Measurements from ENCODE around the gene SLC35E1. TPM values are rescaled to one million over a fixed set of nuclear protein-coding genes. Genes with fewer than 3 reads are reported as not detected.
"Not testable (repeated sequence)": the region's sequence is repeated elsewhere in the genome, so short reads cannot be mapped to it uniquely, and the experiment has no call there.

SLC35E1 gene
- total and polyA plus RNA-seq, 2 experiments from 2014 or later, result 35.7 to 43.2 TPM

DNA sequence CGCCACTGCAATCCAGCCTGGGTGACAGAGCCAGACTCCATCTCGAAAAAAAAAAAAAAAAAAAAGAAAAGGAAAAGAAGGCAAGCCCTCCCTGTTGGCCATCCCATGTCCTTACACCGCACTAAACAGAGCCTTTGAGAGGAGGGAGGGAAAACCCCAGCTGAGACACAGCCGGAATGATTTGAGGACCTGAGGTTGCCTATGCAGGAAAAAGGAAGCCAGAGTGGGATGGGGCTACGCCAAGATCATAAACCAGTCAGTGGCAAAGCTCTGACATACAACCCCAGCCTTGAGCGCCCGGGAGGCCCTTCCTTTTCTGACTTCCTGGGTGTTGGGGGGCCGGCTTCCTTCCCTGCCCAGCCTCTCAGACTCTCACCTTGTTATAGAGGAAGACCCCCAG is 17.4 kb downstream of the SLC35E1 start:
- Histone ChIP-seq H3K36me3 (ENCODE audit: low read depth) (peaks cover 23% of the 10 kb centered on the region), H3K9me2 (ENCODE audit: insufficient read depth) (no peaks in the 10 kb centered on the region), H3K27ac (no peak overlapping the region), H3K4me2 (ENCODE audit: unreplicated experiment) (no peak overlapping the region), H3K9me3 (ENCODE audit: low read depth) (no peaks in the 10 kb centered on the region), H3K27me3 (replicated peaks; ENCODE audit: insufficient read depth) (no peaks in the 10 kb centered on the region), H4K20me1 (ENCODE audit: insufficient read depth) (no peaks in the 10 kb centered on the region), H2AFZ (no peak overlapping the region), H3K4me3 (no peak overlapping the region), H3K79me2 (ENCODE audit: insufficient read depth) (peaks cover 30% of the 10 kb centered on the region), H3K4me1 (ENCODE audit: insufficient read depth) (no peaks in the 10 kb centered on the region), H3K9ac (no peak overlapping the region), H3F3A (ENCODE audit: insufficient read depth) (peaks cover 12% of the 10 kb centered on the region; the same call in 1 of the 2 replicates)
- DNase-seq, result no peak
- in situ Hi-C loops (cut with MboI), result no loop called here
- 90 to 97% methylated on average over 6 to 8 of the region's 8 CpGs for WGBS, 2 experiments (ENCODE audit: low coverage in 1 of 2, low lambda C conversion rate in 2 of 2, missing lambda C conversion rate in 2 of 2)
- TF ChIP-seq EZH2phosphoT487 (IDR thresholded peaks at IDR 0.05; ENCODE audit: insufficient read depth, low read depth), result no peak
- TF ChIP-seq EZH2 (IDR thresholded peaks at IDR 0.05; ENCODE audit: insufficient read depth, poor library complexity, severe bottlenecking), result no peak

DNA sequence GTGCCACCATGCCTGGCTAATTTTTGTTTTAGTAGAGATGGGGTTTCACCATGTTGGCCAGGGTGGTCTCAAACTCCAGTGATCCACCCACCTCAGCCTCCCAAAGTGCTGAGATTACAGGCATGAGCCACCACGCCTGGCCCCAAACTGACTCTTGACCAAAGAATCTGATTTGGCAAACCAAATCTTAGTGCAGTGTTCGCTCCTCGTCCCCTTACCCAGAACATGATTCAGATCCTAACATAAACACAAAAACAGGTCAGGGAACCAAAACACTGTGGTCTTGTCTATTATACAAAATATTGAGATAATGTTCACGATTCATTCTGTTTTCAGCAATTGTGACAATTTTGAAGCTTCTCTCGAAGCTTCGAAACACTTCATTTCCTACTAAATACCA is 20.3 kb downstream of the SLC35E1 start:
- DNase-seq; H4K20me1 ChIP-seq (ENCODE audit: insufficient read depth); H3K9me2 ChIP-seq (ENCODE audit: insufficient read depth); in situ Hi-C loops (cut with MboI); H3K9me3 ChIP-seq (ENCODE audit: low read depth); H3K4me1 ChIP-seq (ENCODE audit: insufficient read depth); H3K9ac ChIP-seq; H3K27me3 ChIP-seq (replicated peaks; ENCODE audit: insufficient read depth); H3K4me2 ChIP-seq (ENCODE audit: unreplicated experiment); H3K27ac ChIP-seq; H2AFZ ChIP-seq; H3K4me3 ChIP-seq: not testable (repeated sequence)
- Histone ChIP-seq H3F3A (ENCODE audit: insufficient read depth) (peaks cover 16% of the 10 kb centered on the region), H3K79me2 (ENCODE audit: insufficient read depth) (peaks cover 37% of the 10 kb centered on the region), H3K36me3 (ENCODE audit: low read depth) (peaks cover 21% of the 10 kb centered on the region)
- WGBS, 2 experiments (ENCODE audit: low coverage in 1 of 2, low lambda C conversion rate in 2 of 2, missing lambda C conversion rate in 2 of 2), result 95% methylated on average over 6 of the region's 6 CpGs

DNA sequence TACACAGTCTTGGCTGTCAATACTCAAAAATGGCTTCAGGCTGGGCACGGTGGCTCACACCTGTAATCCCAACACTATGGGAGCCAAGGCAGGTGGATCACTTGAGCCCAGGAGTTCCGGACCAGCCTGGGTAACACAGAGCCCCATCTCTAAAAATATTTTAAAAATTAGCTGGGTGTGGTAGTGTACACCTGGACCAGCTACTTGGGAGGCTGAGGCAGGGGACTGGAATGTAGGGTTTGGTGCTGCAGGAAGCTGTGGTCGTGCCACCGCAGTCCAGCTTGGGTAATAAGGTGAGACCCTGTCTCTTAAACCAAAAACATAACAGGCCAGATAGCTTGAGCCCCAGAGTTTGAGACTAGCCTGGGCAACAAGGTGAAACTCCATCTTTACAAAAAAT is 23.3 kb downstream of the SLC35E1 start:
- no peaks in the 10 kb centered on the region for H3K9me3 ChIP-seq (ENCODE audit: low read depth)
- DNase-seq, result no peak
- no peak overlapping the region for H3K27ac ChIP-seq
- peaks cover under 1% of the 10 kb centered on the region for H3K4me1 ChIP-seq (ENCODE audit: insufficient read depth)
- peaks cover 47% of the 10 kb centered on the region for H3K79me2 ChIP-seq (ENCODE audit: insufficient read depth)
- H3K4me3 ChIP-seq, result no peak overlapping the region
- H3K4me2 ChIP-seq (ENCODE audit: unreplicated experiment), result no peak overlapping the region
- H3F3A ChIP-seq (ENCODE audit: insufficient read depth), result peaks cover 16% of the 10 kb centered on the region
- H3K9ac ChIP-seq, result no peak overlapping the region
- TF ChIP-seq EZH2 (IDR thresholded peaks at IDR 0.05; ENCODE audit: insufficient read depth, poor library complexity, severe bottlenecking), result no peak
- no peak for TF ChIP-seq EZH2phosphoT487 (IDR thresholded peaks at IDR 0.05; ENCODE audit: insufficient read depth, low read depth)
- no peaks in the 10 kb centered on the region for H4K20me1 ChIP-seq (ENCODE audit: insufficient read depth)
- no peak overlapping the region for H2AFZ ChIP-seq
- H3K9me2 ChIP-seq (ENCODE audit: insufficient read depth), result no peaks in the 10 kb centered on the region
- H3K36me3 ChIP-seq (ENCODE audit: low read depth), result peaks cover 12% of the 10 kb centered on the region
- 94 to 97% methylated on average over 4 of the region's 4 CpGs for WGBS, 2 experiments (ENCODE audit: low coverage in 1 of 2, low lambda C conversion rate in 2 of 2, missing lambda C conversion rate in 2 of 2)
- H3K27me3 ChIP-seq (replicated peaks; ENCODE audit: insufficient read depth), result no peaks in the 10 kb centered on the region
- in situ Hi-C loops (cut with MboI), result no loop called here

DNA sequence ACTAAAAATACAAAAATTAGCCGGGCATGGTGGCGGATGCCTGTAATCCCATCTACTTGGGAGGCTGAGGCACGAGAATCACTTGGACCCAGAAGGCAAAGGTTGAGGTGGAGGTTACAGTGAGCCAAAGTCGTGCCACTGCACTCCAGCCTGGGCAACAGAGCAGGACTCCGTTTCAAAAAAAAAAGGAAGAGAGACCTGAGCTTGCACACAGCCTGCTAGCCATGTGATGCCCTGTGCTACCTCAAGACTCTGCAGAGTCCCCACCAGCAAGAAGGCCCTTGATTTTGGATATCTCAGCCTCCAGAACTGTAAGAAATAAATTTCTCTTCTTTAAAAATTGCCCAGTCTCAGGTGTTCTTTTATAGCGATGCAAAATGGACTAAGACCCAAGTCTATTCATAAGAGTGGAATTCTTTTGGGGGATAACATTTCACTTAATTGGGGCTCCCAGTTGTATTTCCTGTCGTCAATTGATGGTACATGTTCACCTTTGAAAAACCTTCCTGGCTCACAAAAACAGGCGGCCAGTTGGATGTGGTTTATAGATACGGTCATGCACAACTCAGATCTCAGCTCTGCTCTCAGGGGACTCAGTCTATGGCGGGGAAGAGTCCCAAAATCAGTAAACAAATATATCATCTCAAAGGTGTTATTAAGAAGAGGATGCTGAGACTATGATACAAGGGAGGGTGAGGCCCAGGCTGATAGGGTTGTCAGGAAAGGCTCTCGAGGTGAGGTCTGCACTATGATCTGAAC is 27.6 kb downstream of the SLC35E1 start:
- no peaks in the 10 kb centered on the region; the same call in 1 of the 2 replicates for H3K36me3 ChIP-seq (ENCODE audit: low read depth)
- H3K4me1 ChIP-seq (ENCODE audit: insufficient read depth), result peaks cover 16% of the 10 kb centered on the region
- no peak overlapping the region for H3K4me2 ChIP-seq (ENCODE audit: unreplicated experiment)
- TF ChIP-seq EZH2phosphoT487 (IDR thresholded peaks at IDR 0.05; ENCODE audit: insufficient read depth, low read depth), result no peak
- TF ChIP-seq EZH2 (IDR thresholded peaks at IDR 0.05; ENCODE audit: insufficient read depth, poor library complexity, severe bottlenecking), result no peak
- H3K9ac ChIP-seq, result no peak overlapping the region
- peaks cover 72% of the 10 kb centered on the region for H3K79me2 ChIP-seq (ENCODE audit: insufficient read depth)
- in situ Hi-C loops (cut with MboI), result no loop called here
- H3K9me3 ChIP-seq (ENCODE audit: low read depth), result no peaks in the 10 kb centered on the region
- no peaks in the 10 kb centered on the region for H3K27me3 ChIP-seq (replicated peaks; ENCODE audit: insufficient read depth)
- WGBS, 2 experiments (ENCODE audit: low coverage in 1 of 2, low lambda C conversion rate in 2 of 2, missing lambda C conversion rate in 2 of 2), result 87 to 90% methylated on average over 11 of the region's 11 CpGs
- H3K9me2 ChIP-seq (ENCODE audit: insufficient read depth), result no peaks in the 10 kb centered on the region
- no peak overlapping the region for H2AFZ ChIP-seq
- no peak overlapping the region for H3K4me3 ChIP-seq
- no peak overlapping the region for H3K27ac ChIP-seq
- DNase-seq, result no peak
- H3F3A ChIP-seq (ENCODE audit: insufficient read depth), result peaks cover 10% of the 10 kb centered on the region
- 0 out of 2 replicates have a peak, but pooled peaks cover 4% of the 10 kb centered on the region for H4K20me1 ChIP-seq (ENCODE audit: insufficient read depth)

GRCh38 chr19:16543734-16544133 is 28.5 kb downstream of the SLC35E1 start:
- WGBS, 2 experiments (ENCODE audit: low coverage in 1 of 2, low lambda C conversion rate in 2 of 2, missing lambda C conversion rate in 2 of 2), result 64 to 74% methylated on average over 5 to 6 of the region's 6 CpGs
- H3K36me3 ChIP-seq (ENCODE audit: low read depth); in situ Hi-C loops (cut with MboI); H3K27ac ChIP-seq; H3K9me3 ChIP-seq (ENCODE audit: low read depth); DNase-seq; H3F3A ChIP-seq (ENCODE audit: insufficient read depth); H3K9me2 ChIP-seq (ENCODE audit: insufficient read depth); H3K27me3 ChIP-seq (replicated peaks; ENCODE audit: insufficient read depth); H4K20me1 ChIP-seq (ENCODE audit: insufficient read depth); H2AFZ ChIP-seq: not testable (repeated sequence)
- H3K4me3 ChIP-seq, result peak overlapping the region; percentile 97
- H3K4me2 ChIP-seq (ENCODE audit: unreplicated experiment), result peak overlapping the region; percentile 98
- H3K4me1 ChIP-seq (ENCODE audit: insufficient read depth), result peaks cover 16% of the 10 kb centered on the region
- peak overlapping the region; percentile 95 for H3K9ac ChIP-seq
- H3K79me2 ChIP-seq (ENCODE audit: insufficient read depth), result peaks cover 72% of the 10 kb centered on the region
